Loucy (cell line): ENCODE data around the gene TNC.

Source experiments
- EZH2phosphoT487 ChIP-seq: fragments of 200-600 bp; IDR thresholded peaks from 2 replicates; pipeline ENCODE4 v1.6.1; 2018; ENCODE audit warnings: antibody characterized with exemption, mild to moderate bottlenecking, moderate library complexity, borderline replicate concordance
- TF ChIP-seq, protein P1 (sequence below): fragments of 200-600 bp; sonication (generic); conservative IDR thresholded peaks from 2 replicates; pipeline ENCODE4 v1.5.1; 2014; ENCODE audit warnings: mild to moderate bottlenecking, antibody characterized with exemption, low read length

- TF ChIP-seq, protein P1, sequence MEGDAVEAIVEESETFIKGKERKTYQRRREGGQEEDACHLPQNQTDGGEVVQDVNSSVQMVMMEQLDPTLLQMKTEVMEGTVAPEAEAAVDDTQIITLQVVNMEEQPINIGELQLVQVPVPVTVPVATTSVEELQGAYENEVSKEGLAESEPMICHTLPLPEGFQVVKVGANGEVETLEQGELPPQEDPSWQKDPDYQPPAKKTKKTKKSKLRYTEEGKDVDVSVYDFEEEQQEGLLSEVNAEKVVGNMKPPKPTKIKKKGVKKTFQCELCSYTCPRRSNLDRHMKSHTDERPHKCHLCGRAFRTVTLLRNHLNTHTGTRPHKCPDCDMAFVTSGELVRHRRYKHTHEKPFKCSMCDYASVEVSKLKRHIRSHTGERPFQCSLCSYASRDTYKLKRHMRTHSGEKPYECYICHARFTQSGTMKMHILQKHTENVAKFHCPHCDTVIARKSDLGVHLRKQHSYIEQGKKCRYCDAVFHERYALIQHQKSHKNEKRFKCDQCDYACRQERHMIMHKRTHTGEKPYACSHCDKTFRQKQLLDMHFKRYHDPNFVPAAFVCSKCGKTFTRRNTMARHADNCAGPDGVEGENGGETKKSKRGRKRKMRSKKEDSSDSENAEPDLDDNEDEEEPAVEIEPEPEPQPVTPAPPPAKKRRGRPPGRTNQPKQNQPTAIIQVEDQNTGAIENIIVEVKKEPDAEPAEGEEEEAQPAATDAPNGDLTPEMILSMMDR: no peak
- no peak for TF ChIP-seq EZH2phosphoT487
These were observed 48.7 kb downstream of the TNC start for GRCh38 chr9:115069302-115069701.
